ENCODE measurements around the gene PRSS38.

The PRSS38 gene

DNA sequence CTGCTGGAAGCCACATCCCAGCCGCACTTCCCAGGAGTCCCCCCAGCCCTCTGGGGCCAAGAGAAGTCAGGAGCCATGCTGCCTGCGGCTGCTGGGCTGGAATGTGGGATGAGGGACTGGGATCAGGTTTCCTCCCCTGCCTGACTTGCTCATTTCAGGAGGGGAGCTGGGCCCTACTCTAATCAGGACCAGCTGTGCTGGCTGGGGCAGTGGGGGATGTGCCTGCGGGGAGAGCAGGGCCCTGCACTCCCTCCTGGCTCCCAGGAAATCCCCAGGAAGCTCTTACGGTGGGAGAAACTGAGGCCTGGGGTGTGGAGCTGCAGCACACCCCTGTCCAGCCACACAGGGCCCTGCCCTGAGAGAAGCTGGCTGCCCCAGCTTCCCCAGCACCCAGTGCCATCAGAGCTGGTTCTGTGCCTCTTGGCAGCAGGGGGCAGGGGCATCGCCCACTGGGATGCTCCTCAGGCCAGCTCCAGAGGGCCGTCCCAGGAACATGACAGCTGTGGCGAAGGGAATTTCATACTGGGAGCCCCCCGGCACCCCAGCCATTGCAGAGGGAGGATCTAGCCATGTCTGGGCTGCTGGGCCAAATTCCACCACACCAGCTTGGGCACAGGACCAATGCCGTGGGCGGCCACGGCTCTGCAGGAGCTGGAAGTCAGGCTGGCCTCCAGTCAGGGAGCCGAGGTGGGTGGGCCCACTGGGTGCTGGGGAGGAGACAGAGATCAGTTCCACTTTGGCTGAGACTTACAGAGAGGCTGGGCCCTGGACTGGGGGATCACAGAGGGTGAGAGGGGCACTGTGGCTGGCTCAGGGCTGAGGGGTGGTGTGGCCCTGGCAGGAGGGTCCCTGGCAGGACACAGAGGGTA lies 21.3 kb upstream of the PRSS38 start:
- no peak for DNase-seq

DNA sequence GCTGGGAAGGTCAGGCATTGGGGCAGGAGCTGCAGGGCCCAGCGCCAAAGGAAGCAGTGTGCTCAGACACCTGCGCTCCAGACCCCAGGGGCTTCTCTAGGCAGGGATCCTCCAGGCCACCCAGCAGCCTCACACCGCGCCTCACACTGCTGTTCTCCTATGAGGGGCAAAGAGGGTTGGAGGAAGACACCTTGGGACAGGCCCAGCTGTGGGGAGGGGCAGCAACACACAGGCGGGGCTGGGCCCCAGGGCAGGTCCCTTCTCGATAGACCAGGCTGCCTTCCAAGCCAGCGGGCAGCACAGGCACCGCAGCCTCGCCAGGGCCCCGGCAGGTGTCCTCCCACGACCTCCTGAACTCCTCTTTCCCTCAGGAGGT lies 20.7 kb upstream of the PRSS38 start:
- no peak for DNase-seq

DNA sequence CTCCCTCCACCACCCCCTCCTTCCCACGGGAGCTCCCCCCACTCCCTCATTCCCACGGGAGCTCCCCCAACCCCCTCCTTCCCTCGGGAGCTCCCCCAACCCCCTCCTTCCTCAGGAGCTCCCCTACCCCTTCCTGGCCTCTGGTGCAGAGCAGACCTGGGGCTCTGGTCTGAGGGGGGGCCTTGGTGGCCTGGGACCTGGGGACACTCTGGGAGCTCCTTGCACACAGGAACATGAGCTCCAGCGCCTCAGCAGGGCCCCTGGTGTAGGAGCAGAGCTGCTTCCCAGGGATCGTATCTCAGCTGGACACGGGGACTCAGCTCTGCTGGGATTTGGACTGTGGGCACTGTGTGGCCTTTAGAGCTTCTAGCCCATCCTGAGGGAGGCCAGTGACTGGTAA lies 19.7 kb upstream of the PRSS38 start:
- no peak for DNase-seq

DNA sequence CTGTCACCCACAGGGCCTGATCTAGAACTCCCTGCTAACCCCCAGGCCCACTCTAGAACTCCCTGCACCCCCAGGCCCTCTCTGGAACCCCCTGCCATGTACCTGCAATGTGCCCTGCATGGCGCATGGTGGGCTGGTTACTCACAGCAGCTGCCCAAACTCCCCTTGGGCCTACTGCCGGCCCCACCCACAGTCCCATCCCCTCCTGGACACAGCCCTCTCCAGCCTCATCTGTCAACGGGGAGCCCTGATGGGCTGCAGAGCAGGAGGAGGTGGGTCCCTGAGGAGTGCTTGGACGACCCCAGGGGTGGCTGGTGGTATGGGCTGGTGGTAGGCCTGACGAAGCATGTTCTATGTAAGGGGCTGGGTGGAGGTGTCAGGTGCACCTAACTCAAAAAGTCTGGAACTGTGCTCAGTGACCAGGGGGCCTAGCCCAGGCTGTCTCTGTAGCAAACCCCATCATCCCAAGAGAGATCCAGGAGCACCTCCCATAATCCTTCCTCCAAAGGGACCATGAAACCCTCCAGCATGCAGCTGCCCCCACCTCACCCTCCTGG lies 19.0 kb upstream of the PRSS38 start:
- DNase-seq = no peak

DNA sequence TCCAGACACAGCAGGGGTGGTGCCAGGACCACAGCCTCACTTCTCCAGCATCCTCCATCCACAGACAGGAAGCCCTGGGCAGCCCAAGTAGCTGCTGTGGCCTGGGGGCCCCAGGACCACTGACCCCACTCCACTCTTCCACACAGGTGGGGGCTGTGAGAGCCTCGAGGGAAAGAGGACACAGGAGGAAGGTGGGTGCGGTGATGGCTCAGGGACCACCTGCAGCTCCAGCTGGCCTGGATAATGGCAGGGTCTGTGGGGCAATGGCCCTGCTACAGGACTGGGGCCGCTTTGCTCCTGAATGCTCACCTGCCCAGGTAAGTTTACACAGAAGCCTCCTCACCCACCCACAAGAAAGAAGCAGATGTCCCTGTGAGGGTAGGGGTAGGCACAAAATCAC lies 18.3 kb upstream of the PRSS38 start:
- no peak for DNase-seq

DNA sequence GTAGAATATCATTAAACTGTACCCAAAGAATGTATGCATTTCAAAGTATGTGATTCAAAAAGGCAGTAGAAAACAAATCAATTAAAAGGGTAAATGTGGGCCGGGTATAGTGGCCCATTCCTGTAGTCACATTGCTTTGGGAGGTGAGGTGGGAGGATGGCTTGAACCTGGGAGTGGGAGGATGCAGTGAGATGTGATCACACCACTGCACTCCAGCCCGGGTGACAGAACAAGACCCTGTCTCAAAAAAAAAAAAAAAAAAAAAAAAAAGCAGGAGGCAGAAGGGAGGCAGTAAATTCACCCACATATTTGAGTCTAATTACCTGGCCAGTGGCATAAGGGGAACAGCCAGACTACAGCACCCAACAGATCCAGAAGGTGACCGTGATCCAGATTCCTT lies 17.9 kb upstream of the PRSS38 start:
- no peak for DNase-seq

DNA sequence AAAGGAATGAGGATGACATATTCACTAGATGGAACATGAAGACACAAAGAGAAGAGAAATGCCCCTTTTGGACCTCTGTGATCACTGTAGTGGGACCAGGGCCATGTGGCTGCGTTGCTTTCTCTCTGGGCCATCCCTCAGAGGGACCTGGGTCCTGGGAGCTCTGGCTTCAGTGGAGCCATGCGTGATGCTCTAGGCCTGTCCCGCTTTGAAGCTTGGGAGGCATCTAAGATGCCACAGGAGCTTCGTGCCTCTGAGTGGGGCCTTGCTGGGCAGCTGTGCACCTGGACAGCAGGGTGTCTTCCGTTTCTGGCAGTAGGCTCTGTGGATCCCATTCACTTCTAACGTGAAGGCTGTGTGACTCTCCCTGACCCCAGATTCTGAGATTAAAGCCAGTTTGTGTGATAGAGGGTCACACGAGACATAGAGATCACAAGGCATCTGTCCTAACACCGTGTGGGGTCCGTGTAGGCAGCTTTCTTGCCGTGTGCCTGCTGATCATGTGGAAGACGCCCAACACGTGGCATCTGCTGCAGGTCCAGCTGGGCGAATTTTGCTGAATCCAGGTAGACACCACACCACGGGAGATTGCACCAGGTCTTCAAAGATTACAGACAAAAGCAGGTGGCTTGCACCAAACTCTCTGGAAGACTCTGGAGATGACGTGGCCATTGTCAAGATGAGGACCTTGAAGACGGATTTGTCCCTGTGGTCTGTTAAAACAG lies 17.2 kb upstream of the PRSS38 start:
- DNase-seq = no peak

DNA sequence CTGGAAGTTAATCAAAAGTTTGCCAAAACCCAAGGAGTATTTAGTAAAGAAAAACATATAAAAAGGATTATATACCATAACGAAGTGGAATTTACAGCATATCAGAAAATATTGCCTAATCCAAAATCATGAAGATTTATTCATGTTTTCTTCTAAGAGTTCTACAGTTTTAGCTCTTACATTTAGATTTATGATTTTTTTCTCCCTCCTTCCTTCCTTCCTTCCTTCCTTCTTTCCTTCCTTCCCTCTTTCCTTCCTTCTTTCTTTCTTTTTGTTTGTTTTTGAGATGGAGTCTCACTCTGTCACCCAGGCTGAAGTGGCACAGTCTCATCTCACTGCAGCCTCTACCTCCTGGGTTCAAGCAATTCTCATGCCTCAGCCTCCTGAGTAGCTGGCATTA lies 15.7 kb upstream of the PRSS38 start:
- no peak for DNase-seq

DNA sequence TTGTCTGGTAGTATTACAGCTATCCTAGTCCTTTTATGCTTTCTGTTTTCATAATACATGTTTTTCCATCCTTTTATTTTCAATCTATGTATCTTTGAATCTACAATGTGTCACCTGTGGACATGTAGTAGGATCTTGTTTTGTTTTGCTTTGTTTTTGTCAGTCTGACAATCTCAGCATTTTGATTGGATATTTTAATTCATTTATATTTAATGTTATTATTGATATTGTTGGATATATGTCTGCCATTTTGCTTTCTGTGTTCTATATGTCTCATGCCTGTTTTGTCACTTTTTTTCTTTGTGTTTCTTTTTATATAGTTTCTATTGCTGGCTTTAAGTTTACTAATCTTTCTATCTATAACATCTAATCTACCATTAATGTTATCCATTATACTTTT lies 11.5 kb upstream of the PRSS38 start:
- no peak for DNase-seq

DNA sequence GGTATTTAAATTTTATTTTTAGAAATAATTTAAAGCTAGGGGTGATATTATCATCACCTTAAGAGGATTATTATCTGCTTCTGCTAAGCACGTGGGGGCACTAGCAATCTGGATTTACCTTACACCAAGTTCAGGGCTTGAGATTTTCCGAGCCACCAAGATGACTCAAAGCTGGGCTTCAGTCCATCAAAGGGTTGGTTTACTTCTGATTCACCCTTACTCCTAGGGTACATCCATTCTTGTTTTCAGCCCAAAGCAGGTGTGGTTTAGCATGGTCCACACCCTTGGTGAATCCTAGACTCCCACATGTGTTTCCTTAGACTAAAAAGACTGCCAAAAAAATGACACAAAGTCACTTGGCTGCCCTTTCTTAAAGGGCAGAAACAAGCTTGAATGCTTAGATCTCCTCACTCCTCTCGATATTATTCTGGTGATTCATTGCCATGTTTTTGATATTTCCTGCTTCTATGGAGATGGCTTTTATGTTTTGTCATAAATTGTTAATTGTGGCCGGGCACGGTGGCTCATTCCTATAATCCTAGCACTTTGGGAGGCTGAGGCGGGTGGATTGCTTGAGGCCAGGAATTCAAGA lies 9.8 kb upstream of the PRSS38 start:
- DNase-seq = no peak

DNA sequence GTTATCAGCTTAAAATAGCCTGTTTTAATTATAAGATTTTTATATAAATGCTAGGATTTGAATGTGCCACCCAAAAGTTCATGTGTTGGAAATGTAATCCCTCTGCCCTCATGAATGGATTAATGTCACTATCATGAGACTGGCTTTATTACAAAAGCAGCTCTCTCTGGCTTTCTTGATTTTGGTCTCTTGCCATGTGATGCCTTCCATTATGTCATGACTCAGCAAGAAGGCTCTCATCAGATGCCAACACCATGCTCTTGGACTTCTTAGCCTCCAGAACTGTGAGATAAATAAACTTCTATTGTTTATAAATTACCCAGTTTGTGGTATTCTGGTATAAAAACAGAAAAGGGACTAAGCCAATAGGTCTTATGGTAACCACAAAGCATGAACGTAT lies 6.9 kb upstream of the PRSS38 start:
- DNase-seq = no peak

DNA sequence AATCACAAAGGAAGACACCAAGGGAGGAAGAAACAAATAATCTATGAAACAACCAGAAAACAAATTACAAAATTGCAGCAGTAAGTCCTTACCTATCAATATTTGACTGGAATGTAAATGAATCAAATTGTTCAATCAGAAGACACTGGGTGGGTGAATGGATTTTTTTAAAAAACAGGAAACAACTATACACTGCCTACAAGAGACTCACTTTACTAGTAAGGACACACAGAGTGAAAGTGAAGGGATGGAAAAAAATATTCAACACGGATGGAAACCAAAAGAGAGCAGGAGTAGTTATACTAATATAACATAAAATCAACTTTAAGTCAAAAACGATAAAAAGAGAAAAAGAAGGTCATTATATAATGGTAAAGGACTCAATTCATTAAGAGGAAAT lies 6.4 kb upstream of the PRSS38 start:
- no peak for DNase-seq

DNA sequence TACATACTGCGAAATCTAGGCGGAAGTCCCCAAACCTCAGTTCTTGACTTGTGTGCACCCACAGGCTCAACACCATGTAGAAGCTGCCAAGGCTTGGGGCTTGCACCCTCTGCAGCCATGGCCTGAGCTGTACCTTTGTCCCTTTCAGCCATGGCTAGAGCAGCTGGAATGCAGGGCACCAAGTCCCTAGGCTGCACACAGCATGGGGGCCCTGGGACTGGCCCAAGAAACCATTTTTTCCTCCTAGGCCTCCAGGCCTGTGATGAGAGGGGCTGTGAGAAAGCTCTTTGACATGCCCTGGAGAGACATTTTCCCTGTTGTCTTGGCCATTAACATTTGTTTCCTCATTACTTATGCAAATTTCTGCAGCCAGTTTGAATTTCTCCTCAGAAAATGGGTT lies 1.5 kb upstream of the PRSS38 start:
- no peak for DNase-seq

DNA sequence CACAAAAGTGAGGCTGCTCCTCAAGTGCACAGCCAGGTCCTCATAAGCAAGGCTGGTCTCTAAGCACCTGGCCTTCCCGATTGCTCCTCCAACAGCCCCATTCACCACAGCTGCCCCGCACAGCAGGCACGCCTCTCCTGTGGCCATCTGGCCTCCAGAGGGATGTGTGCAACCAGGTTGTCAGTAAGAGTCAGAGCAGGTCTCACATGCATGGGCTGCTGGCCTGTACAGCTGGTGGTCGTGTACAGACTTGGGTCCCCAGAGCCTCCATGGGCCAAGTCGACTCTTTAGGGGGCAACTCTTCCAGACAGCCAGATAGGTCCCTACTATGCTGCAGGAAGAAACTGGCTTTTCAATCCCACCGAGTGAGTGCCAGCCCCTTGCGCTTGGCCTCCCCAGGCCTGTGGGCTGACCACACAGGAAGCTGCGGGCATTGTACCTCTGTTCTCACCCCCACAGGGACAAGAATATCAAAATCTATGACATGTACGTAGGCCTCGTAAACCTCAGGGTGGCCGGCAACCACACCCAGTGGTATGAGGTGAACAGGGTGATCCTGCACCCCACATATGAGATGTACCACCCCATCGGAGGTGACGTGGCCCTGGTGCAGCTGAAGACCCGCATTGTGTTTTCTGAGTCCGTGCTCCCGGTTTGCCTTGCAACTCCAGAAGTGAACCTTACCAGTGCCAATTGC lies 1.4 kb downstream of the PRSS38 start:
- no peak for DNase-seq

DNA sequence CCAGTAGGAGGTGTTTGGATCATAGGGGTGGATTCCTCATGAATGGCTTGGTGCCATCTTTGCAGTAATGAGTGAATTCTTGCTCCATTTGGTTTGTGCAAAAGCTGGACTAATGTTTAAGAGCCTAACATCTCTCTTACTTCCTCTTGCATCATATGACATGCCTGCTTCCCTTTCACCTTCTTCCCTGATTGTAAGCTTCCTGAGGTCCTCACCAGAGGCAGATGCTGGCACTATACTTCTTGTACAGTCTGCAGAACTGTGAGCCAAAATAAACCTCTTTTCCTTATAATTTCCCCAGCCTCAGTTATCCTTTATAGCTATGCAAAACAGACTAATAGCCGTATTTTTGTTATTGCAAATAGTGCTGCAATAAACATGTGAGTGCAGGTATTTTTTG lies 8.1 kb downstream of the PRSS38 start:
- no peak for DNase-seq

DNA sequence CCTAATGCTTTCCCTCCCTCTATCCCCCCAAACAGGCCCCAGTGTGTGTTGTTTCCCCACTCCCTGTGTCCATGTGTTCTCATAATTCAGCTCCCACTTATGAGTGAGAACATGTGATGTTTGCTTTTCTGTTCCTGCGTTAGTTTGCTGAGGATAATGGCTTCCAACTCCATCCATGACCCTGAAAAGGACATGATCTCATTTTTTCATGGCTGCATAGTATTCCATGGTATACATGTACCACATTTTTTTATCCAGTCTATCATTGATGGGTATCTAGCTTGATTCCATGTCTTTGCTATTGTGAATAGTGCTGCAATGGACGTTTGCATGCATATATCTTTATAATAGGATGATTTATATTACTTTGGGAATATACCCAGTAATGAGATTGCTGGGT lies 8.7 kb downstream of the PRSS38 start:
- no peak for DNase-seq

DNA sequence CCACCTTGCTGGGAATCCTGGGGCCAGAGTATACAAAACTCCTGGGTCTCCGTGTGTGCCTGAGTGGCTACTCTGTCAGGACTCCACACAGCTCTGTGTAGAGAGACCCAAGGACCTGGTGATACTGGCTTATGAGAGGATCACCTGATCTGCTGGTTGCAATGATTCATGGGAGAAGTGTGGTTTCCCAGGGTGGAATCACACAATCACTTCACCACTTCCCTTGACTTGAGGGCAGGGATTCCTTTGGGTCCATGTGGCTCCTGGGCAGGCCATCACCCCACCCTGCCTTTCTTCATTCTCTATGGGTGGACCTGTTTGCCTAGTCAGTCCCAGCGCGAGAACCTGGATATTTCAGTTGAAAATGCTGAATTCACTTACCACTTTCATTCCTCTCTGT lies 13.3 kb downstream of the PRSS38 start:
- DNase-seq = no peak

DNA sequence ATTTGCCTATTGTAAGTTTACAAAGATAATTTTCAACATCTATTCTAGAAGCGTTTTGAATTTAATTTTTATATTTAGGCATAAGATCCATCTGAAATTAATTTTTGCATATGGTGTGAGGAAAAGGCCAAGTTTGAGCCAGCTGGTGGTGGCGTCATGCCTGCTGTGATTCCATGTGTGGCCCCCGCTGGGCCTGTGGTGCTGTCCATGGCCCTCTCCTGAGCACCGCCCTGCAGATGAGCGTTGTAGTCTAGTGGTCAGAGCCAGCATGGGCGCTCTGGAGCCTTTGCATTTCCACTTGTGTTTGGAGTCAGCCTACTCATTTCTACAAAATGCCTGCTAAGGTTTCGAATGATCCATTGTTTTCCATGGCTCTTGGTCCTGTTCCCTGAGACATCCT lies 22.7 kb downstream of the PRSS38 start:
- no peak for DNase-seq

DNA sequence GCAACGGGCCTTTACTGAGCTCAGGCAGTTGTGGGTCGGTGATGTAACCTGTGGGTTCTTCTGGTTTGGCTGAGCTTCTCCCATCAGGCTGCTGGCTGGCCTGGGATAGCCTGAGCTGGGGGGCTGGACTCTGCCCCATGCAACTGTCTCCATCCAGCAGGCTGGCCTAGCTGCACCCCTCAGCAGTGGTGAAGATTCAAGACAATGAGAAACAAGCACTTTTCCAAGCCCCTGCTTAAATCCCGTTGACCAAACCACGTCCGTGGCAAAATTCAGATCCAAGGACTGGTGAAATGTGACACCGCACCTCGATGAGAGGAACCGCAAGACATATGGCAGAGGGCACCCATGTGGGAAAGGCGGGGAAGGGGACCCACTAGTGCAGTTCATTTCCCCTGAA lies 25.6 kb downstream of the PRSS38 start:
- DNase-seq = no peak

DNA sequence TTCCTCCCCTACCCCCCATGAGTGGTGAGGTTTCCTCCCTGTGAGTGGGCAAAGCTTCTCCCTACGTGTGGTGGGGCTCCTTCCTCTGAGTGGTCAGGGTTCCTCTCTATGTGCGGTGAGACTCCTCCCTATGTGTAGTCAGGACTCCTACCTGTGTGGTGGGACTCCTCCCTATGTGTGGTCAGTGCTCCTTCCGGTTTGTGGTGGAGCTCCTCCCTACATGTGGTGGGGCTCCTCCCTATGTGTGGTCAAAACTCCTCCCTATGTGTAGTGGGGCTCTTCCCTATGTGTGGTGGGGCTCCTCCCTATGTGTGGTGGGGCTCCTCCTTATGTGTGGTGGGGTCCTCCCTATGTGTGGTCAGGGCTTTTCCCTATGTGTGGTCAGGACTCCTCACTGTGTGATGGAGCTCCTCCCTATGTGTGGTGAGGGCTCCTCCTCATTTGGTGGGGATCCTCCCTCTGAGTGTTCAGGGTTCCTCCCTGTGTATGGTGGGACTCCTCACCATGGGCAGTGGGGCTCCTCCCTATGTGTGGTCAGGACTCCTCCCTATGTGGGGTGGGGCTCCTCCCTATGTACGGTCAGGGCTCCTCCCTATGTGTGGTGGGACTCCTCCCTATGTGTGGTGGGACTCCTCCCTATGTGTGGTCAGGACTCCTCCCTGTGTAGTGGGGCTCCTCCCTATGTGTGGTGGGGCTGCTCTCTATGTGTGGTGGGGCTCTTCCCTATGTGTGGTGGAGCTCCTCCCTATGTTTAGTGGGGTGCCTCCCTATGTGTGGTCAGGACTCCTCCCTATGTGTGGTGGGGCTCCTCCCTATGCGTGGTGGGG lies 29.1 kb downstream of the PRSS38 start:
- peak; percentile 3 for DNase-seq

DNA sequence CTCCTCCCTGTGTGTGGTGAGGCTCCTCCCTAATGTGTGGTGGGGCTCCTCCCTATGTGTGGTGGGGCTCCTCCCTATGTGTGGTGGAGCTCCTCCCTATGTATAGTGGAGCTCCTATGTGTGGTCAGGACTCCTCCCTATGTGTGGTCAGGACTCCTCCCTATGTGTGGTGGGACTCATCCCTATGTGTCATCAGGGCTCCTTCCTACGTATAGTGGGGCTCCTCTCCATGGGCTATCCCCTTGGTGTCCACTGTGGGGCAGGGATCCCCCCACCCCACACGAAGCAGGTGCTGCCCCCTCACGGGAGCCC lies 29.6 kb downstream of the PRSS38 start:
- DNase-seq = peak; percentile 9

DNA sequence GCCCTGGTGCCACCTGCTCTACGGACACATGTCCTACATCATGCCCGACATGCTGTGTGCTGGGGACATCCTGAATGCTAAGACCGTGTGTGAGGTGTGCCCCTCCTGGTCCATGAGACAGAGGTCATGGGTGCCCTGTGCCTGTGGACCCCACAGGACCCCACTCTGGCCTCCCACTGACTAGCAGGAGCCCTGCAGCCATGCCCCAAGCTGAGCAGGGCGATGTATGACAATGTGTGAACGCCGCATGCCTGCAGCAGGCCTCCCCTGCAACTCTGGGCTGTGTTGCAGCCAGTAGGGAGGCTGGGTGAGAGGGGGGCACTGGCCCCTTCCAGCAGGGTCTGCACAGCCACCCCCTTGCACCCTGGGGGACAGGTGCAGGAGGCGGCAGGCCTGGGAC lies 30.0 kb downstream of the PRSS38 start:
- DNase-seq = no peak

All from hematopoietic multipotent progenitor cell treated with erythropoietin and hydrocortisone succinate and interleukin-3 and kit ligand, for 6 days (in vitro differentiated cells).